GM19438 (cell line): Measurements from ENCODE around the gene ROBO1.
"Not testable (repeated sequence)": the region's sequence is repeated elsewhere in the genome, so short reads cannot be mapped to it uniquely, and the experiment has no call there.

Experiments used
- ATAC-seq: cut with Tn5 transposase; IDR thresholded peaks from one replicate; pipeline ENCODE4 v1.9.1; 2021; ENCODE audit warnings: low read depth; ENCODE audit not compliant: unreplicated experiment

Gene ROBO1

GRCh38 chr3:78900426-78900825, 867.4 kb downstream of the ROBO1 start:
- ATAC-seq: no peak

- ATAC-seq: no peak
These were observed 872.3 kb downstream of the ROBO1 start for GRCh38 chr3:78895528-78895927.

GRCh38 chr3:78894787-78895186, 873.0 kb downstream of the ROBO1 start:
- ATAC-seq: no peak

GRCh38 chr3:78893161-78893560, 874.6 kb downstream of the ROBO1 start:
- ATAC-seq: no peak

GRCh38 chr3:78889348-78889747, 878.5 kb downstream of the ROBO1 start:
- no peak for ATAC-seq

GRCh38 chr3:78888635-78889034, 879.2 kb downstream of the ROBO1 start:
- ATAC-seq: no peak

GRCh38 chr3:78887547-78888011, 880.2 kb downstream of the ROBO1 start:
- ATAC-seq: no peak

- ATAC-seq: no peak
These were observed 880.8 kb downstream of the ROBO1 start for GRCh38 chr3:78887029-78887428.

GRCh38 chr3:78884567-78884966, 883.2 kb downstream of the ROBO1 start:
- ATAC-seq: not testable (repeated sequence)

- no peak for ATAC-seq
These were observed 885.5 kb downstream of the ROBO1 start for GRCh38 chr3:78882251-78882650.

GRCh38 chr3:78881501-78881900, 886.3 kb downstream of the ROBO1 start:
- no peak for ATAC-seq

GRCh38 chr3:78880603-78881461, 887.0 kb downstream of the ROBO1 start:
- no peak for ATAC-seq

GRCh38 chr3:78879295-78879860, 888.4 kb downstream of the ROBO1 start:
- ATAC-seq: no peak

GRCh38 chr3:78878789-78879188, 889.0 kb downstream of the ROBO1 start:
- no peak for ATAC-seq

GRCh38 chr3:78878011-78878410, 889.8 kb downstream of the ROBO1 start:
- ATAC-seq: no peak

- ATAC-seq: no peak
These were observed 891.9 kb downstream of the ROBO1 start for GRCh38 chr3:78875851-78876250.

GRCh38 chr3:78875436-78875835, 892.4 kb downstream of the ROBO1 start:
- no peak for ATAC-seq

GRCh38 chr3:78873641-78874040, 894.2 kb downstream of the ROBO1 start:
- no peak for ATAC-seq

GRCh38 chr3:78872195-78872594, 895.6 kb downstream of the ROBO1 start:
- no peak for ATAC-seq

GRCh38 chr3:78871048-78871447, 896.8 kb downstream of the ROBO1 start:
- ATAC-seq: no peak

GRCh38 chr3:78870484-78870883, 897.3 kb downstream of the ROBO1 start:
- ATAC-seq: no peak

GRCh38 chr3:78868570-78868969, 899.2 kb downstream of the ROBO1 start:
- no peak for ATAC-seq
